ENCODE results near the gene PDAP1. TPM values are rescaled to one million over a fixed set of nuclear protein-coding genes. Genes with fewer than 3 reads are reported as not detected.

PDAP1 gene
- total and polyA plus RNA-seq, 9 of the 15 experiments (the other 6 are each of a cell fraction or from before 2014, with no cell fraction given) = 10.2 to 315 (median 129) TPM

GRCh38 chr7:99422625-99423024 is 14.2 kb upstream of the PDAP1 start:
- 31% methylated on average over 5 of the region's 5 CpGs for WGBS (ENCODE audit: insufficient coverage, low coverage, missing lambda C conversion rate)
- Histone ChIP-seq H4K20me1 (replicated peaks; ENCODE audit: control insufficient read depth, insufficient read depth, low read length) (peaks cover 7% of the 10 kb centered on the region), H3K4me1 (replicated peaks in 1 of 2; ENCODE audit: control insufficient read depth in 2 of 2, insufficient read depth in 2 of 2, low read length in 2 of 2) (peaks cover 9 to 35% of the 10 kb centered on the region in 2 experiments; a peak in 4 of 5 replicates), H3K27ac (ENCODE audit: extremely low read depth, low read depth, low read length) (peak overlapping the region; percentile 8; the same call in 2 of the 3 replicates), H3K4me2 (ENCODE audit: insufficient read depth, low read length) (no peak overlapping the region), H3K4me3 (no peak overlapping the region), H3K36me3 (ENCODE audit: control insufficient read depth, insufficient read depth, low read length) (peaks cover 81% of the 10 kb centered on the region), H3K27me3 (ENCODE audit: control insufficient read depth in 2 of 2, insufficient read depth in 2 of 2, low read length in 2 of 2) (no peaks in the 10 kb centered on the region), H3K9ac (ENCODE audit: insufficient read depth in 1 of 2, low read depth in 2 of 2, low read length in 2 of 2) (no peak overlapping the region; a peak in 1 of 4 replicates), H3K9me3 (replicated peaks; ENCODE audit: control insufficient read depth, insufficient read depth, low read depth, low read length) (no peaks in the 10 kb centered on the region), H3K9me1 (ENCODE audit: control insufficient read depth, insufficient read depth, low read length) (peaks cover 8% of the 10 kb centered on the region), H2AFZ (ENCODE audit: low read depth, low read length) (no peak overlapping the region), H3K79me2 (ENCODE audit: control insufficient read depth, insufficient read depth, low read length) (peaks cover 5% of the 10 kb centered on the region; the same call in 1 of the 3 replicates)
- intact Hi-C loops (cut with micrococcal nuclease) (no loop called here), in situ Hi-C loops (cut with MboI) (no loop called here)
- TF ChIP-seq NFE2 (IDR thresholded peaks at IDR 0.05; ENCODE audit: low read depth) = no peak
- 0 out of 2 replicates have a peak, but pooled peaks have one; percentile 3 for TF ChIP-seq SMARCA4 (IDR thresholded peaks at IDR 0.05)
- ATAC-seq = no peak
- no TSS peak for BruUV-seq (replicated peaks)
- no peak for FAIRE-seq
- ChIA-PET CTCF (ENCODE audit: low intra/inter-chr PET ratio) (interaction anchor here (0.5 kb wide), 1 partner anchor 419 kb away, joined by 3 read pairs; no protein-coding TSS in a partner anchor), POLR2A (interaction anchor here (0.7 to 2.4 kb wide), 5 partner anchors 9 to 92 kb away, joined by 3 to 11 read pairs (median 4); partner anchors contain the start of genes BUD31 and PDAP1)
- DNase-seq (ENCODE audit: extremely low read depth in 1 of 4, low spot score in 3 of 4) = no peak

DNA sequence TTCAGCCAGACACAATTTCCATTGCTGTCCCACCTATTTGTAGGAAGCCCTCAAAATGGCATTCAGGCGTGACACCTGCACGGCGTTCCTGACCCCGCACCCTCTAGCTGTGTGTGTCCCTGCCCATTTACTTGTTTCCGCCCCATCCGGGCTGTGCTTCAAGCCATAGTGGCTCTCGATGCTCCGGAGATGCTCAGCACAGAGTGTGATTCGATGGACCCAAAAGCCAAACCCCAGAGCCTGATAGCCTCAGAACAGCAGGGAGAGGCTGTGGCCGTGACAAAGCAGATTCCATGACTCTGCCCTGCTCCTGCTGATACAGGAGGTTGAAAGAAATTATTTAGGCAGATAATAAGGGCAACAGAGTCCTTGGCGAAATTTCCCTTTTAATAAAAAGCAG is 13.8 kb upstream of the PDAP1 start:
- POLR2A ChIA-PET = interaction anchor here (0.9 to 2.4 kb wide), 4 partner anchors 8 to 23 kb away, joined by 3 to 11 read pairs (median 5); partner anchors contain the start of genes BUD31 and PDAP1
- ATAC-seq (peak; percentile 86), DNase-seq (ENCODE audit: extremely low read depth in 1 of 4, low spot score in 3 of 4) (peak in 2 of 4 experiments; percentile 73 to 74), FAIRE-seq (peak; percentile 96)
- CTCF ChIA-PET (ENCODE audit: low intra/inter-chr PET ratio) = no interaction called here
- intact Hi-C loops (cut with micrococcal nuclease) (no loop called here), in situ Hi-C loops (cut with MboI) (no loop called here)
- 41% methylated on average over 11 of the region's 11 CpGs for WGBS (ENCODE audit: insufficient coverage, low coverage, missing lambda C conversion rate)
- no TSS peak for BruUV-seq (replicated peaks)
- peaks cover 11% of the 10 kb centered on the region for H4K20me1 ChIP-seq (replicated peaks; ENCODE audit: control insufficient read depth, insufficient read depth, low read length)
- no peak overlapping the region for H3K4me3 ChIP-seq
- H3K4me1 ChIP-seq (replicated peaks in 1 of 2; ENCODE audit: control insufficient read depth in 2 of 2, insufficient read depth in 2 of 2, low read length in 2 of 2) = peaks cover 9 to 35% of the 10 kb centered on the region in 2 experiments; a peak in 4 of 5 replicates
- peak overlapping the region; percentile 10 for H3K27ac ChIP-seq (ENCODE audit: extremely low read depth, low read depth, low read length)
- peaks cover 8% of the 10 kb centered on the region for H3K9me1 ChIP-seq (ENCODE audit: control insufficient read depth, insufficient read depth, low read length)
- peaks cover 9% of the 10 kb centered on the region; the same call in 1 of the 3 replicates for H3K79me2 ChIP-seq (ENCODE audit: control insufficient read depth, insufficient read depth, low read length)
- H3K27me3 ChIP-seq (ENCODE audit: control insufficient read depth in 2 of 2, insufficient read depth in 2 of 2, low read length in 2 of 2) = no peaks in the 10 kb centered on the region
- H3K36me3 ChIP-seq (ENCODE audit: control insufficient read depth, insufficient read depth, low read length) = peaks cover 86% of the 10 kb centered on the region
- H3K9me3 ChIP-seq (replicated peaks; ENCODE audit: control insufficient read depth, insufficient read depth, low read depth, low read length) = no peaks in the 10 kb centered on the region
- no peak overlapping the region for H2AFZ ChIP-seq (ENCODE audit: low read depth, low read length)
- H3K9ac ChIP-seq (ENCODE audit: insufficient read depth in 1 of 2, low read depth in 2 of 2, low read length in 2 of 2) = peak overlapping the region in 1 of 2 experiments; percentile 79; a peak in 2 of 4 replicates
- peak overlapping the region; percentile 38; the same call in 1 of the 2 replicates for H3K4me2 ChIP-seq (ENCODE audit: insufficient read depth, low read length)
- no peak for TF ChIP-seq STAT5A (IDR thresholded peaks at IDR 0.05; ENCODE audit: borderline replicate concordance, low read length)
- peak; percentile 88 for TF ChIP-seq C11orf30 (IDR thresholded peaks at IDR 0.05; ENCODE audit: low read depth)
- TF ChIP-seq CTBP1 (IDR thresholded peaks at IDR 0.05; ENCODE audit: borderline replicate concordance) = peak; percentile 50; the same call in 1 of the 2 replicates
- TF ChIP-seq TEAD4 (IDR thresholded peaks at IDR 0.05; ENCODE audit: low read length) = peak; percentile 38; the same call in 1 of the 2 replicates
- TF ChIP-seq TEAD4 (CRISPR knock-in tag; IDR thresholded peaks at IDR 0.05; ENCODE audit: borderline replicate concordance) = no peak
- TF ChIP-seq KLF13 (tag; IDR thresholded peaks at IDR 0.05; ENCODE audit: borderline replicate concordance, low read depth) = no peak
- TF ChIP-seq TARDBP (IDR thresholded peaks at IDR 0.05) = no peak
- TF ChIP-seq ASH1L (IDR thresholded peaks at IDR 0.05; ENCODE audit: borderline replicate concordance, low read depth, partially characterized antibody) = no peak
- TF ChIP-seq LCOR (CRISPR knock-in tag; IDR thresholded peaks at IDR 0.05) = peak; percentile 75; the same call in 1 of the 2 replicates
- no peak for TF ChIP-seq ZNF282 (CRISPR knock-in tag; IDR thresholded peaks at IDR 0.05)
- TF ChIP-seq CREBBP (IDR thresholded peaks at IDR 0.05; ENCODE audit: low read depth, low read length) = no peak
- TF ChIP-seq MEF2A (IDR thresholded peaks at IDR 0.05; ENCODE audit: control insufficient read depth, low read depth, low read length) = no peak
- peak; percentile 30; the same call in 1 of the 2 replicates for TF ChIP-seq CBFA2T3 (IDR thresholded peaks at IDR 0.05)
- TF ChIP-seq MAFK (IDR thresholded peaks at IDR 0.05; ENCODE audit: low read length) = peak; percentile 64
- peak; percentile 40; the same call in 1 of the 2 replicates for TF ChIP-seq SMARCA4 (IDR thresholded peaks at IDR 0.05)
- TF ChIP-seq NFE2 (IDR thresholded peaks at IDR 0.05; ENCODE audit: low read depth) = peak; percentile 93
- TF ChIP-seq CHCHD3 (CRISPR knock-in tag; IDR thresholded peaks at IDR 0.05) = no peak
- 0 out of 2 replicates have a peak, but pooled peaks have one; percentile 12 for TF ChIP-seq CBFA2T2 (conservative IDR thresholded peaks at IDR 0.05)
- peak; percentile 84 for TF ChIP-seq MAFG (tag; conservative IDR thresholded peaks at IDR 0.05)

Measured in K562 (cell line).